PC-3 (cell line): ENCODE measurements around the gene TBC1D16. TPM values are rescaled to one million over a fixed set of nuclear protein-coding genes. Genes with fewer than 3 reads are reported as not detected.

Experiments used
- ATAC-seq: fragments of 200-7000 bp; cut with Tn5 transposase; 2 replicates; pipeline ENCODE4 v1.9.1; 2020; ENCODE audit warnings: mild to moderate bottlenecking, moderate library complexity
- BruUV-seq: library from RNA; stranded (reverse); fragments of 400-500 nt; replicated peaks from 2 replicates; lab custom pipeline; 2021; lab: Mats Ljungman, UMichigan
- CTCF ChIA-PET: fragments of 300-600 bp; sonication (Branson Sonifier 250); formaldehyde crosslinking; loops from one replicate; lab custom pipeline; 2022; ENCODE audit warnings: antibody characterized with exemption; lab: Charles Lee
- POLR2A ChIA-PET: fragments of 300-600 bp; sonication (Branson Sonifier 250); formaldehyde crosslinking; loops from one replicate; lab custom pipeline; 2022; ENCODE audit warnings: antibody characterized with exemption; ENCODE audit not compliant: unreplicated experiment; lab: Charles Lee
- DNase-seq: peaks from one replicate; pipeline ENCODE4 v3.0.0-alpha.2; 2015
- H2AFZ ChIP-seq: fragments of 300-600 bp; sonication (generic); 2 replicates; pipeline ENCODE4 v1.6.0; 2016; ENCODE audit warnings: antibody characterized with exemption, low read length
- H3F3A ChIP-seq: fragments of 300-600 bp; sonication (generic); one replicate; pipeline ENCODE4 v1.6.0; 2017; ENCODE audit warnings: antibody characterized with exemption, low read length, control low read depth, mild to moderate bottlenecking; ENCODE audit not compliant: unreplicated experiment
- H3K27ac ChIP-seq: fragments of 300-600 bp; sonication (generic); 2 replicates; pipeline ENCODE4 v1.5.1; 2016; ENCODE audit warnings: mild to moderate bottlenecking, low read length
- H3K27me3 ChIP-seq: fragments of 300-600 bp; sonication (generic); 2 replicates; pipeline ENCODE4 v1.6.1; 2016; ENCODE audit warnings: low read length, mixed read lengths
- H3K36me3 ChIP-seq: fragments of 300-600 bp; sonication (generic); 2 replicates; pipeline ENCODE4 v1.6.1; 2016; ENCODE audit warnings: low read depth, mixed run types, low read length, mixed read lengths
- H3K4me1 ChIP-seq: fragments of 300-600 bp; sonication (generic); 2 replicates; pipeline ENCODE4 v1.5.1; 2016; ENCODE audit warnings: low read length; ENCODE audit not compliant: insufficient read depth
- H3K4me2 ChIP-seq: fragments of 300-600 bp; sonication (generic); 2 replicates; pipeline ENCODE4 v1.6.0; 2016; ENCODE audit warnings: low read length
- H3K4me3 ChIP-seq: fragments of 300-600 bp; sonication (generic); 2 replicates; pipeline ENCODE4 v1.5.1; 2016; ENCODE audit warnings: mild to moderate bottlenecking, low read length, mixed read lengths
- H3K79me2 ChIP-seq: fragments of 300-600 bp; sonication (generic); 2 replicates; pipeline ENCODE4 v1.6.1; 2017; ENCODE audit warnings: low read length, mixed read lengths
- H3K9ac ChIP-seq: fragments of 300-600 bp; sonication (generic); 2 replicates; pipeline ENCODE4 v1.6.0; 2016; ENCODE audit warnings: mild to moderate bottlenecking, low read length
- H3K9me2 ChIP-seq: fragments of 300-600 bp; sonication (generic); replicated peaks from 2 replicates; pipeline ENCODE4 v1.6.1; 2016; ENCODE audit warnings: mixed run types, low read length, mixed read lengths
- H3K9me3 ChIP-seq: fragments of 300-600 bp; sonication (generic); 2 replicates; pipeline ENCODE4 v1.6.1; 2016; ENCODE audit warnings: low read length, mixed read lengths
- H4K20me1 ChIP-seq: fragments of 300-600 bp; sonication (generic); 2 replicates; pipeline ENCODE4 v1.6.1; 2016; ENCODE audit warnings: low read length, mixed read lengths
- CTCF ChIP-seq: fragments of 300-600 bp; sonication (generic); conservative IDR thresholded peaks from 2 replicates; pipeline ENCODE4 v1.5.1; 2017; ENCODE audit warnings: antibody characterized with exemption, low read depth, mild to moderate bottlenecking, low read length
- EZH2 ChIP-seq: fragments of 300-600 bp; sonication (generic); IDR thresholded peaks from one replicate; pipeline ENCODE4 v1.6.1; 2017; ENCODE audit warnings: antibody characterized with exemption, mild to moderate bottlenecking, low read length; ENCODE audit not compliant: unreplicated experiment
- EZH2phosphoT487 ChIP-seq: fragments of 300-600 bp; sonication (generic); IDR thresholded peaks from 2 replicates; pipeline ENCODE4 v1.6.1; 2018; ENCODE audit warnings: mild to moderate bottlenecking, antibody characterized with exemption, low read length, borderline replicate concordance
- intact Hi-C: fragments of 100-400 bp; cut with micrococcal nuclease; formaldehyde crosslinking; loops from 2 replicates; pipeline ENCODE4 v1.9.0; 2023
- total RNA-seq: library from RNA; depleted of rRNA; stranded (reverse); fragments of >200 nt; gene quantifications from 2 replicates; pipeline ENCODE4 v1.2.3, GENCODE V29; 2014

TBC1D16 gene
- total RNA-seq, 1 experiment from 2014 or later: 23.7 TPM

GRCh38 chr17:80003969-80004368 lies 31.7 kb downstream of the TBC1D16 start:
- no TSS peak for BruUV-seq
- H3K27me3 ChIP-seq: no peaks in the 10 kb centered on the region
- H3F3A ChIP-seq: no peaks in the 10 kb centered on the region
- DNase-seq (no peak), ATAC-seq (no peak)
- no peaks in the 10 kb centered on the region for H4K20me1 ChIP-seq
- ChIA-PET CTCF (no interaction called here), POLR2A (interaction anchor here (0.6 kb wide), 1 partner anchor 163 kb away, joined by 3 read pairs; no protein-coding TSS in a partner anchor)
- no peak for TF ChIP-seq EZH2phosphoT487
- H3K9ac ChIP-seq: no peak overlapping the region
- no peak overlapping the region for H3K4me3 ChIP-seq
- intact Hi-C loops: no loop called here
- H3K9me3 ChIP-seq: no peaks in the 10 kb centered on the region
- H3K4me2 ChIP-seq: no peak overlapping the region
- no peaks in the 10 kb centered on the region for H3K79me2 ChIP-seq
- no peaks in the 10 kb centered on the region for H3K9me2 ChIP-seq
- H3K4me1 ChIP-seq: peaks cover 8% of the 10 kb centered on the region; the same call in 1 of the 2 replicates
- no peak overlapping the region for H2AFZ ChIP-seq
- H3K36me3 ChIP-seq: no peaks in the 10 kb centered on the region
- H3K27ac ChIP-seq: no peak overlapping the region

DNA sequence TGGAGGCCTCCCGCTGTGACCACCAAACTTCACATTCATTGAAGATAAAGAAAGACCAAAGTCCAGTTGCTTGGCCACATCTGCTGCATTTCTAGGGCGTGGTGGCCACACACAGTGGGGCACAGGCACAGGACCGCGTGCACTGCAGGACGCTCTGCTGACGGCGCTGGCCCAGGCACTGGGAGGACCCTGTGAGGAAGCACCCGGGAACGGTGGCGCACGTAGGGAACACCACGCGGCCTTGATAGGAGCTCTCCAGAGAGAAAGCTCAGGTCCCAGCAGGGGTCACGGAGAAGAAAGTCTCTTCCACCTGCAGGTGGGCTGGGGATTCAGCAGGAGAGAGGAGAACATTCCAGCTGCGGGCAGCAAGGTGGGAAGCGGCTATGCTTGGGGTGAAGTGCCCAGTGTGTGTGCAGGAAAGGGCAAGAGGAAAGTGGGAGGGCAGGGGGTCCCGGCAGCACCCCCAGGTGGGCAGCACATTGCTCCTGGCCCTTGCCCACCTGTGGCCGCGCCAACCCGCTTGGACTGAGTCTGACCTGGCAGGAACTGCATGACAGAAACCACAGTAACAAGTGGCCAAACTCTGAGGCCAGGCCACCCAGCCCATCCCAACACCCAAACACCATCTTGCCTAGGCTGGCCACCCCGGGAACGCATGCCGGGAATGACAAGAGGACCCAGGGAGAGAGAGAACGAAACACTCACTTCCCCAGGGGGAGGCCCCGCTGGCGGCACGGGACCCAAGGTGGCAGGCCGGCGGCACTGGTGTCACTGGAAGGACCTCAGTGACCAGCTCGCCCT lies 32.8 kb downstream of the TBC1D16 start:
- intact Hi-C loops: no loop called here
- POLR2A ChIA-PET: no interaction called here

GRCh38 chr17:80002070-80002641 lies 33.5 kb downstream of the TBC1D16 start:
- no peak overlapping the region for H3K27ac ChIP-seq
- H3K4me3 ChIP-seq: no peak overlapping the region
- ATAC-seq (no peak), DNase-seq (no peak)
- no peak overlapping the region for H3K9ac ChIP-seq
- intact Hi-C loops: no loop called here
- ChIA-PET POLR2A (no interaction called here), CTCF (no interaction called here)
- no peaks in the 10 kb centered on the region for H3K9me2 ChIP-seq
- no peaks in the 10 kb centered on the region for H3F3A ChIP-seq
- no peak for TF ChIP-seq EZH2
- TF ChIP-seq EZH2phosphoT487: no peak
- no peak for TF ChIP-seq CTCF
- no peaks in the 10 kb centered on the region for H3K27me3 ChIP-seq
- H3K9me3 ChIP-seq: no peaks in the 10 kb centered on the region
- H4K20me1 ChIP-seq: no peaks in the 10 kb centered on the region
- no peaks in the 10 kb centered on the region for H3K79me2 ChIP-seq
- BruUV-seq: no TSS peak
- no peak overlapping the region for H3K4me2 ChIP-seq
- peaks cover 5% of the 10 kb centered on the region; the same call in 1 of the 2 replicates for H3K4me1 ChIP-seq
- no peak overlapping the region for H2AFZ ChIP-seq
- H3K36me3 ChIP-seq: no peaks in the 10 kb centered on the region

More for the DNA sequence above, 32.8 kb downstream of the TBC1D16 start:
- peaks cover 5% of the 10 kb centered on the region; the same call in 1 of the 2 replicates for H3K4me1 ChIP-seq
- no peak for ATAC-seq
- no peaks in the 10 kb centered on the region for H3K27me3 ChIP-seq
- no peaks in the 10 kb centered on the region for H4K20me1 ChIP-seq
- no peaks in the 10 kb centered on the region for H3F3A ChIP-seq
- no peak for TF ChIP-seq CTCF
- no peak for TF ChIP-seq EZH2
- CTCF ChIA-PET: no interaction called here
- no peaks in the 10 kb centered on the region for H3K9me2 ChIP-seq
- DNase-seq: no peak
- no peak overlapping the region for H3K4me2 ChIP-seq
- no peak overlapping the region for H3K27ac ChIP-seq
- no peak overlapping the region for H2AFZ ChIP-seq
- H3K9me3 ChIP-seq: no peaks in the 10 kb centered on the region
- H3K9ac ChIP-seq: no peak overlapping the region
- no TSS peak for BruUV-seq
- no peaks in the 10 kb centered on the region for H3K79me2 ChIP-seq
- H3K36me3 ChIP-seq: no peaks in the 10 kb centered on the region
- H3K4me3 ChIP-seq: no peak overlapping the region
